ENCODE measurements around the gene NINJ2. TPM values are rescaled to one million over a fixed set of nuclear protein-coding genes. Genes with fewer than 3 reads are reported as not detected.
A peak's percentile ranks its signal among the peaks of the same experiment; 100 is the strongest.

The NINJ2 gene
- total and polyA plus RNA-seq, 10 of the 15 experiments (the other 5 are each of a cell fraction or from before 2014, with no cell fraction given) = 8.9 to 51.6 (median 21.3) TPM

DNA sequence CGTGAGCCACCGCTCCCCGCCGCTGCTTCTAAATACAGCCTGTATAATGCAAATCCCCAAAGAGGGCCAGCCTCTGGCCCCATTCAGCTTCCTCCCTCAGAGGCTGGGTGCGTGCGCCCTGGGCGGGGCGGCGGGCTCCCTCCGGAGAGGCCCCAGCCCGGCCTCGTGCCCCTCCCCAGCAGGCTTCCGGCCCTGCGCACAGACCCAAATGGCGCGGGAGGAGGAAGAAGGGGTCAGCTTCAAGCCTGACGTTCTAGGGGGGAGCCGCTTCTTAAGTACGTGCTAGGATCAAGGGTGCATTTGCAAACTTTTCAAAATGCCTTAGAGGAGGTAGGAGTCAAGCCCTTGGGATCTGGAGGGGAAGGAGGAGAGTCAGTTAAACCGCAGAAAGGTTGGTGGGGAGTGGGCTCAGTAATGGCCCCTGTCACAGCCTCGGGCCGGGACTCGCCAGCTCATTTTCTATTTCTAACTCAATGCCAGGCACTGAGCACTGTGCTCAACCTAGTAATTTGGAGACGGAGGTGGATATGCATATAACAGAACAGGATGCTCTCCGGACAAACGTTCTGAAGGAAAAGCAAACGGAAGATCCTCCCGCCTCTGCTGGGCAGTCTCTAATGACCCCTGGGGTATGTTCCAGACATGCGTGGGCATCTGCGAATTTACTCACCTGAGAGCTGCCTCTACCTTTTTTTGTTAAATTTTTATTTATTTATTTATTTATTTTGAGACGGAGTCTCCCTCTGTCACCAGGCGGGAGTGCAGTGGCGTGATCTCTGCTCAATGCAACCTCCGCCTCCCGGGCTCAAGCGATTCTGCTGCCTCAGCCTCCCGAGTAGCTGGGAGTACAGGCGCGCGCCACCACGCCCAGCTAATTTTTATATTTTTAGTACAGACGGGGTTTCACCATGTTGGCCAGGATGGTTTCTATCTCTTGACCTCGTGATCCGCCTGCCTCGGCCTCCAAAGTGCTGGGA, 32.3 kb downstream of the NINJ2 start:
- ChIA-PET POLR2A (interaction anchor here (0.5 to 4.6 kb wide), 14 partner anchors 10 to 300 kb away, joined by 3 to 40 read pairs (median 8); partner anchors contain the start of gene NINJ2), RAD21 (ENCODE audit: unreplicated experiment) (interaction anchor here (0.7 to 4.7 kb wide), 17 partner anchors 11 to 316 kb away, joined by 3 to 46 read pairs (median 3); partner anchors contain the start of gene WNK1), CTCF (interaction anchor here (0.7 to 3.9 kb wide), 11 partner anchors 11 to 318 kb away, joined by 3 to 18 read pairs (median 3); partner anchors contain the start of genes RAD52 and WNK1), SMC1A (ENCODE audit: uncharacterized antibody, unreplicated experiment) (interaction anchor here (0.6 to 4.3 kb wide), 20 partner anchors 8 to 180 kb away, joined by 3 to 38 read pairs (median 6); partner anchors contain the start of genes NINJ2 and WNK1)
- peak overlapping the region; percentile 86 for H3K9ac ChIP-seq (ENCODE audit: control insufficient read depth, insufficient read depth, low read length)
- BruUV-seq (replicated peaks) = TSS peak; percentile 98
- H3K4me3 ChIP-seq = peak overlapping the region; percentile 60
- H3K4me1 ChIP-seq (ENCODE audit: control insufficient read depth, insufficient read depth, low read length) = peaks cover 16% of the 10 kb centered on the region
- FAIRE-seq = peak; percentile 62
- H3K36me3 ChIP-seq (ENCODE audit: control insufficient read depth in 2 of 2, insufficient read depth in 2 of 2, low read length in 1 of 2) = no peaks in the 10 kb centered on the region
- no peaks in the 10 kb centered on the region for H3K9me3 ChIP-seq (replicated peaks; ENCODE audit: control insufficient read depth, insufficient read depth, low read length)
- ATAC-seq = peak; percentile 98
- no peaks in the 10 kb centered on the region for H4K20me1 ChIP-seq (ENCODE audit: control insufficient read depth, insufficient read depth)
- peak overlapping the region; percentile 92 for H3K27ac ChIP-seq (ENCODE audit: control insufficient read depth, insufficient read depth)
- no peaks in the 10 kb centered on the region for H3K27me3 ChIP-seq (replicated peaks in 1 of 2; ENCODE audit: control insufficient read depth in 2 of 2, insufficient read depth in 2 of 2, low read length in 1 of 2)
- H3K4me2 ChIP-seq (ENCODE audit: control insufficient read depth, insufficient read depth) = peak overlapping the region; percentile 88
- H2AFZ ChIP-seq (ENCODE audit: control insufficient read depth, low read depth, low read length) = peak overlapping the region; percentile 82
- 13% methylated on average over 44 of the region's 45 CpGs for WGBS (ENCODE audit: insufficient coverage, insufficient replicate concordance, low lambda C conversion rate, missing lambda C conversion rate)
- in situ Hi-C loops (cut with MboI) = no loop called here
- peaks cover 11% of the 10 kb centered on the region for H3K79me2 ChIP-seq (ENCODE audit: control insufficient read depth, insufficient read depth, low read length)
- no peak for DNase-seq (ENCODE audit: low read depth, low spot score)
- intact Hi-C loops (cut with micrococcal nuclease; ENCODE audit: unreplicated experiment) = loop anchor here (2.0 to 5.0 kb wide), 2 partner anchors 44 to 181 kb away; no protein-coding TSS in a partner anchor
- TF ChIP-seq STAT3 (IDR thresholded peaks at IDR 0.05; ENCODE audit: low read depth, low read length) (no peak), POLR2AphosphoS2 (IDR thresholded peaks at IDR 0.05; ENCODE audit: low read depth, low read length) (no peak), PAX5 (IDR thresholded peaks at IDR 0.05; ENCODE audit: borderline replicate concordance, low read depth, low read length) (0 out of 2 replicates have a peak, but pooled peaks have one; percentile 6), DPF2 (IDR thresholded peaks at IDR 0.05) (peak; percentile 57), EED (IDR thresholded peaks at IDR 0.05; ENCODE audit: low read depth) (peak; percentile 20; the same call in 1 of the 2 replicates), POLR2A (IDR thresholded peaks at IDR 0.05; ENCODE audit: low read depth, low read length) (peak; percentile 86), SMAD1 (IDR thresholded peaks at IDR 0.05; ENCODE audit: low read depth, partially characterized antibody) (peak; percentile 0), ZNF217 (IDR thresholded peaks at IDR 0.05) (0 out of 2 replicates have a peak, but pooled peaks have one; percentile 7), WRNIP1 (IDR thresholded peaks at IDR 0.05; ENCODE audit: borderline replicate concordance, low read depth, low read length) (no peak), SPI1 (IDR thresholded peaks at IDR 0.05; ENCODE audit: borderline replicate concordance, insufficient read depth, low read depth, low read length) (0 out of 2 replicates have a peak, but pooled peaks have one; percentile 33), YY1 (IDR thresholded peaks at IDR 0.05; ENCODE audit: low read depth, low read length) (peak; percentile 80), BHLHE40 (IDR thresholded peaks at IDR 0.05; ENCODE audit: borderline replicate concordance in 1 of 2, low read depth in 2 of 2, low read length in 1 of 2) (peak; percentile 61 to 82; a peak in 3 of 4 replicates), CBFB (IDR thresholded peaks at IDR 0.05; ENCODE audit: low read depth) (peak; percentile 47), CHD4 (IDR thresholded peaks at IDR 0.05) (peak; percentile 74; the same call in 1 of the 2 replicates), ZBTB33 (IDR thresholded peaks at IDR 0.05) (peak; percentile 30; the same call in 1 of the 2 replicates), SMAD5 (IDR thresholded peaks at IDR 0.05; ENCODE audit: low read depth) (peak; percentile 81; the same call in 1 of the 2 replicates), PAX8 (IDR thresholded peaks at IDR 0.05) (no peak), CREM (IDR thresholded peaks at IDR 0.05; ENCODE audit: low read depth) (peak; percentile 43; the same call in 1 of the 2 replicates), NBN (IDR thresholded peaks at IDR 0.05) (0 out of 2 replicates have a peak, but pooled peaks have one; percentile 48), STAT1 (conservative IDR thresholded peaks at IDR 0.05) (no peak; the same call in 1 of the 2 replicates)

All from GM12878 (cell line).